Uterus (tissue), 2 donors: ENCODE data around the gene SPATA45.

Experiments
- CTCF ChIP-seq, 4 experiments: fragments of 200-600 bp in 2 of 4; fragments of 450-650 bp in 2 of 4; sonication (generic) in 2 of 4; IDR thresholded peaks; one replicate each; pipeline ENCODE4 v1.5.1; 2016 to 2019; ENCODE audit warnings: antibody characterized with exemption in 4 of 4, mild to moderate bottlenecking in 2 of 4, moderate library complexity in 1 of 4
- POLR2A ChIP-seq, 2 donors: fragments of 450-650 bp; IDR thresholded peaks; one replicate each; pipeline ENCODE4 v1.6.1; 2016; ENCODE audit warnings: antibody characterized with exemption in 2 of 2, mild to moderate bottlenecking in 1 of 2, moderate library complexity in 1 of 2

GRCh38 chr1:212820969-212821368, 26.5 kb downstream of the SPATA45 start:
- TF ChIP-seq CTCF (IDR thresholded peaks at IDR 0.05) (no peak), POLR2A (IDR thresholded peaks at IDR 0.05) (no peak)
